ENCODE measurements around the gene KSR1.

GRCh38 chr17:27550974-27551505 lies 94.8 kb downstream of the KSR1 start:
- TF ChIP-seq POLR2AphosphoS5 (IDR thresholded peaks at IDR 0.05; ENCODE audit: low read depth, low read length) (no peak), POLR2A (IDR thresholded peaks at IDR 0.05; ENCODE audit: low read depth, low read length) (no peak), TAF1 (IDR thresholded peaks at IDR 0.05; ENCODE audit: borderline replicate concordance, low read depth, low read length) (no peak)
